Skin epidermis (tissue), 12 donors: ENCODE measurements around the gene LPIN1.

ENCODE experiments used
- H3K27ac ChIP-seq, 21 experiments: fragments of 200-600 bp; sonication (generic) in 11 of 21; one replicate each; pipeline ENCODE4 v1.5.0; 2020; ENCODE audit warnings: mild to moderate bottlenecking in 3 of 21, inconsistent platforms in 2 of 21, moderate library complexity in 2 of 21
- H3K4me3 ChIP-seq, 7 experiments: fragments of 200-600 bp; sonication (generic) in 2 of 7; one replicate each; pipeline ENCODE4 v1.5.0; 2020; ENCODE audit warnings: inconsistent platforms in 2 of 7, mild to moderate bottlenecking in 2 of 7, moderate library complexity in 1 of 7

The LPIN1 gene

GRCh38 chr2:11746376-11746806 lies at the start of gene LPIN1:
Gene LPIN1, plus strand, starts transcription at chr2:11746632. Its CDS starts 18,910 bp downstream, at chr2:11765542.
- peak within 1 kb of the TSS; percentile 56 to 88 (median 72) for H3K4me3 ChIP-seq
- peak within 1 kb of the TSS; percentile 65 to 90 (median 85) for H3K27ac ChIP-seq

GRCh38 chr2:11696736-11697102 lies 49.7 kb upstream of the LPIN1 start:
- Histone ChIP-seq H3K4me3 (no peak overlapping the region), H3K27ac (peak overlapping the region in 3 of 21 experiments; percentile 30 to 36 (median 31))

GRCh38 chr2:11697103-11697871 lies 49.1 kb upstream of the LPIN1 start:
- Histone ChIP-seq H3K4me3 (no peak overlapping the region), H3K27ac (peak overlapping the region in 5 of 21 experiments; percentile 30 to 65 (median 39))

- no peak overlapping the region for H3K4me3 ChIP-seq
- H3K27ac ChIP-seq: peak overlapping the region in 4 of 21 experiments; percentile 30 to 65 (median 44)
Measured at GRCh38 chr2:11698009-11698922, 48.2 kb upstream of the LPIN1 start.

- H3K4me3 ChIP-seq: no peak overlapping the region
- H3K27ac ChIP-seq: no peak overlapping the region
Measured at GRCh38 chr2:11699686-11700670, 46.5 kb upstream of the LPIN1 start.

GRCh38 chr2:11701206-11701605 lies 45.2 kb upstream of the LPIN1 start:
- Histone ChIP-seq H3K4me3 (no peak overlapping the region), H3K27ac (no peak overlapping the region)

GRCh38 chr2:11701751-11702301 lies 44.6 kb upstream of the LPIN1 start:
- H3K27ac ChIP-seq: no peak overlapping the region
- H3K4me3 ChIP-seq: no peak overlapping the region

GRCh38 chr2:11702946-11703345 lies 43.5 kb upstream of the LPIN1 start:
- Histone ChIP-seq H3K4me3 (no peak overlapping the region), H3K27ac (no peak overlapping the region)

GRCh38 chr2:11703700-11704099 lies 42.7 kb upstream of the LPIN1 start:
- no peak overlapping the region for H3K4me3 ChIP-seq

GRCh38 chr2:11705063-11705462 lies 41.4 kb upstream of the LPIN1 start:
- H3K27ac ChIP-seq: no peak overlapping the region
- no peak overlapping the region for H3K4me3 ChIP-seq

More at GRCh38 chr2:11703700-11704099, 42.7 kb upstream of the LPIN1 start:
- H3K27ac ChIP-seq: no peak overlapping the region

GRCh38 chr2:11705711-11706110 lies 40.7 kb upstream of the LPIN1 start:
- H3K27ac ChIP-seq: no peak overlapping the region
- no peak overlapping the region for H3K4me3 ChIP-seq

- Histone ChIP-seq H3K4me3 (no peak overlapping the region), H3K27ac (no peak overlapping the region)
Measured at GRCh38 chr2:11708106-11708505, 38.3 kb upstream of the LPIN1 start.

- H3K4me3 ChIP-seq: no peak overlapping the region
- no peak overlapping the region for H3K27ac ChIP-seq
Measured at GRCh38 chr2:11709293-11709692, 37.1 kb upstream of the LPIN1 start.

- H3K4me3 ChIP-seq: no peak overlapping the region
- peak overlapping the region in 3 of 21 experiments; percentile 19 to 31 (median 20) for H3K27ac ChIP-seq
Measured at GRCh38 chr2:11710210-11710609, 36.2 kb upstream of the LPIN1 start.

GRCh38 chr2:11710632-11711353 lies 35.6 kb upstream of the LPIN1 start:
- H3K4me3 ChIP-seq: no peak overlapping the region
- H3K27ac ChIP-seq: peak overlapping the region in 4 of 21 experiments; percentile 12 to 31 (median 20)

GRCh38 chr2:11711354-11711716 lies 35.1 kb upstream of the LPIN1 start:
- H3K4me3 ChIP-seq: no peak overlapping the region
- H3K27ac ChIP-seq: peak overlapping the region in 3 of 21 experiments; percentile 12 to 21 (median 19)

- Histone ChIP-seq H3K27ac (peak overlapping the region in 4 of 21 experiments; percentile 16 to 55 (median 19)), H3K4me3 (no peak overlapping the region)
Measured at GRCh38 chr2:11711751-11712150, 34.7 kb upstream of the LPIN1 start.

- no peak overlapping the region for H3K4me3 ChIP-seq
- H3K27ac ChIP-seq: no peak overlapping the region
Measured at GRCh38 chr2:11712866-11713265, 33.6 kb upstream of the LPIN1 start.
